Kidney (tissue), 14 donors: ENCODE data around the gene RNF146. TPM values are rescaled to one million over a fixed set of nuclear protein-coding genes. Genes with fewer than 3 reads are reported as not detected.

ENCODE experiments used
- DNase-seq, 5 donors: peaks; one replicate each; pipeline ENCODE4 v3.0.0-alpha.2; 2013 to 2020
- FAIRE-seq: peaks from 2 replicates; lab custom pipeline; 2012; peaks lifted over from hg19 to GRCh38; lab: Jason Lieb, UNC
- H3K27ac ChIP-seq, 2 donors: one replicate each; pipeline ENCODE4 v1.7.0; 2013; ENCODE audit warnings: low read depth in 2 of 2, low read length in 2 of 2, inconsistent platforms in 1 of 2
- H3K27me3 ChIP-seq: one replicate; pipeline ENCODE4 v1.7.1; 2013; ENCODE audit warnings: low read length, inconsistent platforms; ENCODE audit not compliant: control insufficient read depth, insufficient read depth
- H3K36me3 ChIP-seq, 3 donors: one replicate each; pipeline versions ENCODE4 v1.7.0 to v1.7.1; 2013; ENCODE audit warnings: low read length in 3 of 3, control low read depth in 1 of 3, inconsistent platforms in 1 of 3; ENCODE audit not compliant: insufficient read depth in 3 of 3, control insufficient read depth in 2 of 3
- H3K4me1 ChIP-seq, 3 donors: one replicate each; pipeline versions ENCODE4 v1.7.0 to v1.7.1; 2013; ENCODE audit warnings: low read length in 3 of 3, inconsistent platforms in 1 of 3, low read depth in 1 of 3; ENCODE audit not compliant: control insufficient read depth in 2 of 3, insufficient read depth in 2 of 3
- H3K4me3 ChIP-seq, 3 donors: one replicate each; pipeline versions ENCODE4 v1.7.0 to v1.8.1; 2013; ENCODE audit warnings: low read length in 3 of 3, control low read depth in 1 of 3, inconsistent platforms in 1 of 3
- H3K9ac ChIP-seq, 3 donors: one replicate each; pipeline versions ENCODE4 v1.7.0 to v1.7.1; 2013; ENCODE audit warnings: low read length in 3 of 3, control low read depth in 1 of 3, inconsistent platforms in 1 of 3
- H3K9me3 ChIP-seq, 3 donors: one replicate each; pipeline versions ENCODE4 v1.7.0 to v1.7.1; 2013; ENCODE audit warnings: low read length in 3 of 3, control low read depth in 1 of 3, inconsistent platforms in 1 of 3; ENCODE audit not compliant: control insufficient read depth in 2 of 3, insufficient read depth in 1 of 3
- CTCF ChIP-seq: IDR thresholded peaks from 3 replicates; pipeline ENCODE4 v1.5.1; 2012; ENCODE audit warnings: mild to moderate bottlenecking, moderate library complexity, borderline replicate concordance; ENCODE audit not compliant: insufficient read depth; ENCODE audit errors: extremely low read depth
- intact Hi-C: fragments of 100-400 bp; cut with DNase I; formaldehyde crosslinking; loops from one replicate; pipeline ENCODE4 v1.11.1; 2022
- polyA plus RNA-seq: library from polyadenylated mRNA; stranded (reverse); fragments of 350-450 nt; fragmentation: Illumina TruSeq; extraction: RNeasy Lipid Tissue Mini Kit (QIAGEN cat#74804); gene quantifications from one replicate; pipeline ENCODE4 v1.2.3, GENCODE V29; 2014; ENCODE audit warnings: low read depth, low replicate concordance; ENCODE audit not compliant: insufficient read depth
- total RNA-seq: library from RNA; stranded (reverse); fragmentation: NEBNext Ultra II Directional; extraction: Animal tissue kit (Norgen Biotek cat#: 25700); gene quantifications from one replicate; pipeline ENCODE4 v1.2.1, GENCODE V29; 2021
- donor health status: control.
- donor health status: control.
- donor health status: control.
- donor health status: control.
- donor health status: control.
- donor health status: DM: yes; HTN: yes; CAD: no.
- donor health status: Normal renal cell carcinoma (clear cell type).

The RNF146 gene
- total and polyA plus RNA-seq, 2 donors from 2014 or later: 36.1 to 47.5 TPM

GRCh38 chr6:127298475-127298874, 31.8 kb downstream of the RNF146 start:
- DNase-seq (no peak), FAIRE-seq (no peak)
- Histone ChIP-seq H3K4me3 (no peak overlapping the region), H3K27me3 (no peaks in the 10 kb centered on the region), H3K4me1 (no peaks in the 10 kb centered on the region), H3K9me3 (no peaks in the 10 kb centered on the region), H3K36me3 (peaks cover 0 to 1% (median 0%) of the 10 kb centered on the region in 3 donors), H3K9ac (no peak overlapping the region), H3K27ac (no peak overlapping the region)
- intact Hi-C loops: no loop called here
- no peak for TF ChIP-seq CTCF

- H3K4me1 ChIP-seq: no peaks in the 10 kb centered on the region
- no peak for DNase-seq
- H3K27me3 ChIP-seq: no peaks in the 10 kb centered on the region
- peaks cover 0 to 2% (median 0%) of the 10 kb centered on the region in 3 donors for H3K36me3 ChIP-seq
- H3K4me3 ChIP-seq: no peak overlapping the region
- no peaks in the 10 kb centered on the region for H3K9me3 ChIP-seq
- no peak overlapping the region for H3K9ac ChIP-seq
- H3K27ac ChIP-seq: no peak overlapping the region
- intact Hi-C loops: loop anchor here (10.0 kb wide), 1 partner anchor 245 kb away; no protein-coding TSS in a partner anchor
- FAIRE-seq: no peak
- no peak for TF ChIP-seq CTCF
Measured at GRCh38 chr6:127299522-127300240, 33.0 kb downstream of the RNF146 start.

GRCh38 chr6:127300411-127300810, 33.7 kb downstream of the RNF146 start:
- H3K4me3 ChIP-seq: no peak overlapping the region
- H3K9me3 ChIP-seq: no peaks in the 10 kb centered on the region
- H3K27ac ChIP-seq: no peak overlapping the region
- DNase-seq (no peak), FAIRE-seq (no peak)
- H3K4me1 ChIP-seq: no peaks in the 10 kb centered on the region
- no peak overlapping the region for H3K9ac ChIP-seq
- intact Hi-C loops: loop anchor here (10.0 kb wide), 1 partner anchor 244 kb away; no protein-coding TSS in a partner anchor
- TF ChIP-seq CTCF: no peak
- H3K36me3 ChIP-seq: peaks cover 0 to 2% (median 0%) of the 10 kb centered on the region in 3 donors
- H3K27me3 ChIP-seq: no peaks in the 10 kb centered on the region
